GM10266 (cell line): Measurements from ENCODE around the gene USP13.
A peak's percentile ranks its signal among the peaks of the same experiment; 100 is the strongest.

ENCODE experiments used
- DNase-seq: peaks from one replicate; pipeline ENCODE4 v3.0.0; 2012; ENCODE audit errors: extremely low spot score
- TF ChIP-seq, protein P1 (sequence below): IDR thresholded peaks from 2 replicates; pipeline ENCODE4 v1.5.1; 2012; ENCODE audit warnings: mild to moderate bottlenecking, low read depth; ENCODE audit not compliant: control insufficient read depth, insufficient read depth; ENCODE audit errors: missing control alignments

The USP13 gene

DNA sequence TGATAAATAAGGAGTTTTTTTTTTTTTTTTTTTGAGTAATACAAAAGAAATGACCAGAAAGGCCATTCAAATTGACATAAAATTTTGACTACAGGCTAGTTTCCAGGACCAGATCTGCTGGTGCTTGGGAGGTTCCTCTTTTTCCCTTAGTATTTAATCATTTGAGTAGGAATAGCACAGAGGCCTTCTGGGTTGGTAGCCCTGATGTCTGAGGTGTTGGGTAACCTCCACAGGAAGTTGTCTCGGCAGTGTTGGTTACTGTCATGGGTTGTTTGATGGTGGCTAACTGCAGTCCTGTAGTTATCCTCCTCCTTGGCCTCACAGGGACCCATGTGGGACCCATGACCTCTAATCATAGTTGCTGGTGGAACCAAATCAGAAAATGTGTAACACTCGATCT is 91.1 kb downstream of the USP13 start:
- no peak for DNase-seq
- TF ChIP-seq, protein P1, sequence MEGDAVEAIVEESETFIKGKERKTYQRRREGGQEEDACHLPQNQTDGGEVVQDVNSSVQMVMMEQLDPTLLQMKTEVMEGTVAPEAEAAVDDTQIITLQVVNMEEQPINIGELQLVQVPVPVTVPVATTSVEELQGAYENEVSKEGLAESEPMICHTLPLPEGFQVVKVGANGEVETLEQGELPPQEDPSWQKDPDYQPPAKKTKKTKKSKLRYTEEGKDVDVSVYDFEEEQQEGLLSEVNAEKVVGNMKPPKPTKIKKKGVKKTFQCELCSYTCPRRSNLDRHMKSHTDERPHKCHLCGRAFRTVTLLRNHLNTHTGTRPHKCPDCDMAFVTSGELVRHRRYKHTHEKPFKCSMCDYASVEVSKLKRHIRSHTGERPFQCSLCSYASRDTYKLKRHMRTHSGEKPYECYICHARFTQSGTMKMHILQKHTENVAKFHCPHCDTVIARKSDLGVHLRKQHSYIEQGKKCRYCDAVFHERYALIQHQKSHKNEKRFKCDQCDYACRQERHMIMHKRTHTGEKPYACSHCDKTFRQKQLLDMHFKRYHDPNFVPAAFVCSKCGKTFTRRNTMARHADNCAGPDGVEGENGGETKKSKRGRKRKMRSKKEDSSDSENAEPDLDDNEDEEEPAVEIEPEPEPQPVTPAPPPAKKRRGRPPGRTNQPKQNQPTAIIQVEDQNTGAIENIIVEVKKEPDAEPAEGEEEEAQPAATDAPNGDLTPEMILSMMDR, result no peak

DNA sequence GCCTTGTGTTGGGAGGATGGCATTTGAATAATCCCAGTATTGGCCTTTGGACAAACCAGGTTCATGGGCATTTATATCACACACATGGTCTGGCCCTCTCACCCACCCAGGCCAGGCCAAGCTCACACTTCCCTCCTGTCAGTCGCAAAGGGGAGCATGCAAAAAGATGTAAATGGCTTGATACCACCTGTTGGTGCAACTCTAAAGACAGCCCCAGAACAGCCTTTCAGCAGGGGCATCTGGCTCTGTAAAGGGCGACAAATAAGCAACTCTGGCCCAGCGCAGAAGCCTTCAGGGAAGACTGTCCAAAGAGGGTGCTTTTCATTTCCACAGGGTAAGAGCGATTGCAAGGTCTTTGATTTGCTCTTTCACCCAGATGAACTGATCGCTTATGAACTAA is 91.8 kb downstream of the USP13 start:
- TF ChIP-seq, protein P1, result no peak
- DNase-seq, result no peak

DNA sequence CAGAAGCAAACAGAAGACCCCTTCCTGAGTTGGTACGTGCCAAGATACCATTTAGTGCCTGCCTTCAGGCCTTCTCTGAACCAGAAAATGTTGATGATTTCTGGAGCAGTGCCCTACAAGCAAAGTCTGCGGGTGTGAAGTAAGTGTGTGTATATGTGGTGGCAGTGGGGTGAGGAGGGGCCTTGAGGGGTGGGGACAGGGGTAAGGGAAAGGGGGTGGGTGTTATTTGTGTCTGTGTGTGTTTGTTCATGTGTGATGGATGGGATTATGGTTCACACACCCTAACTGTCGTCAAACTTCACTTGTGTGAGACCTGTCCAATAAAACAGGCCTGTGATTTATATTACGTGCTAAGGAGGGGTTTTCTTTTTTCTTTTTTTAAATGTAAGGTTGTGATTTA is 92.2 kb downstream of the USP13 start:
- TF ChIP-seq, protein P1, result no peak
- DNase-seq, result no peak

DNA sequence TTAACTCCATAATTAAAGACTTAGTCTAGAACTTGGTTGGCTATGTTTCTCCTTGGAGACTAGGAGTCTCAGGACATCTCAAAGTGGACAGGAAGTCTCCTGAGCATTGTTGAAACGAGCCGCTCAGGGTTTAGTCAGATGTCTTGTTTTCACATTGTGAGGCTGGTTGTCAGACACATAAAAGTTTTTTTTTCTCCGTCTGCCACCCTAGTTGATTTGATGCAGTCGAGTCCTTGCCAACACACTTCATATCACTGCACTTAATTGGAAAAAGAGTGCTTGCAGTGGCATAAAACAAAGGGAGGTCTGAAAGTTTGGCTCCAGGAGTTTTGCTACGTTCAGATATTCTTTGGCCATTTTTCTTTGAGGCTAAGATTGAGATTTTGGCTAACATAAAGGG is 92.9 kb downstream of the USP13 start:
- no peak for DNase-seq
- TF ChIP-seq, protein P1, result no peak

DNA sequence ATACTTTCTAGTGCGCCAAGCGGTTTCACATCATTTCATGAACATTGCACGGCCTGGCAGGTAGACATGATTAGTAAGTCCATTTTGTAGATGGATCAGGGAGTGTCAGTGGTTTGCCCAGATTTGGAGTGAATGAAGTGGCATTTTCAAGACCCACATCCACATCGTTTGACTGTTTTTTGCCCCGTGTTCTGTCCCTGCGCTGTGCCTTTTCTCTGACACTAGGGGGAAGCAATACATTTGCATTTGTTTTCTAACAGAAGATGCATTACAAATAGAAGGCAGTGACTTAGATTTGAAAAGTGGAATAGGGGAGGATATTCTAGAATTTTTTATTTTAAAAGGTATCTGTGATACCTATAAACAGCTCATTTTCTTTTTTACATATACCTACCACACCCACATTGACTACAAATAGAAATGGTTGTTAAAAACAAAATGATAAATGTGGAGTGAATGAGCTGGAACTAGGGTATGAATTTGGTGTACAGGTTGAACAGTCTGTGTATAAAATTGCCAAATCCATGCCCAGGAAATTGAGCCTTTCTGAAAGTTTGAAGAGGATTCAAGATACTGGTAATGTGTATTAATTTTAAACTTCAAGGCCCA is 98.0 kb downstream of the USP13 start:
- DNase-seq, result no peak
- TF ChIP-seq, protein P1, result peak; percentile 75

DNA sequence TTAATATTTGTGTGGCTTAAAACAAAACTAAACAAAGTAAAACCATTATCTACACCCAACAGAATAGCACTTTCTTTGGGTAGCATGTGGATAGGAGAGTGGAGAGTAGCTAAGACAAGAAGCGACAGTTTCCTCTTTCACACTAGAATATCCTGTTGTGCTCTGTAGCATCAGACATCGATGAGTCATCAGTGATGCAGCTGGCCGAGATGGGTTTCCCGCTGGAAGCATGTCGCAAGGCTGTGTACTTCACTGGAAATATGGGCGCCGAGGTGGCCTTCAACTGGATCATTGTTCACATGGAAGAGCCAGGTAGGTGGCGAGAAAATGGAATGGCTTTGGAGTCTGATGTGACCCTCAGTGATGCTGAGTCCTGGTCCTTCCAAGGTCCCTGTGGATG is 108.1 kb downstream of the USP13 start:
- DNase-seq, result no peak
- TF ChIP-seq, protein P1, result no peak

DNA sequence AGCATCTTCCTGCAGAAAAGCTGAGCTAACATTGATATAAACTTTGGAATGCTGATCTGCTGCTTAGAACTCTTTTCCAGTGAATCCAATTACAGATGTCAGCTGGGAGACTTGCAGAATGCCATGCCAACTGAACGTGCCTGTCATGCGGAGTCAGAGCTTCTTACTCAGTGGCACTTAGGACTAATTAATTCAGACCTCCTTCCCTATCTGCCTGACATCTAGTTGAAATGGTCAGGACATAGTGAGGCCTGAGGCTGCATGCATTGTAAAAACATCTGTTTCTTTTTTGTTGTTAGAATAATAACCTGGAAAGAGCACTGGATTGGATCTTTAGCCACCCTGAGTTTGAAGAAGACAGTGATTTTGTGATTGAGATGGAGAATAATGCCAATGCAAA is 112.6 kb downstream of the USP13 start:
- DNase-seq, result no peak
- TF ChIP-seq, protein P1, result no peak
